HepG2 (cell line): ENCODE measurements around the gene ZMPSTE24. TPM values are rescaled to one million over a fixed set of nuclear protein-coding genes. Genes with fewer than 3 reads are reported as not detected.
A peak's percentile ranks its signal among the peaks of the same experiment; 100 is the strongest.

Source experiments
- ARNT2 ChIP-seq: sonication (generic); formaldehyde crosslinking; IDR thresholded peaks from 2 replicates; pipeline ENCODE4 v1.8.0; 2022; ENCODE audit warnings: mild to moderate bottlenecking, low read depth, missing genetic modification reagents, moderate library complexity
- CHD4 ChIP-seq: fragments of 200-600 bp; sonication (generic); IDR thresholded peaks from 2 replicates; pipeline ENCODE4 v1.7.0; 2017; ENCODE audit warnings: mild to moderate bottlenecking, low read length, borderline replicate concordance
- ELF4 ChIP-seq: sonication (generic); formaldehyde crosslinking; IDR thresholded peaks from 2 replicates; pipeline ENCODE4 v1.5.0; 2020; ENCODE audit warnings: missing genetic modification reagents, mild to moderate bottlenecking, moderate library complexity, borderline replicate concordance
- FOXA1 ChIP-seq, 2 experiments: fragments of 450-650 bp in 1 of 2; sonication (generic) in 1 of 2; formaldehyde crosslinking in 1 of 2; IDR thresholded peaks; 2 replicates each; pipeline versions ENCODE4 v1.4.0 to v1.6.1; 2016 to 2020; ENCODE audit warnings: missing genetic modification reagents in 1 of 2
- HNRNPUL1 ChIP-seq: fragments of 200-400 bp; formaldehyde crosslinking; IDR thresholded peaks from 2 replicates; pipeline ENCODE4 v1.6.1; 2017; ENCODE audit warnings: low read depth, mild to moderate bottlenecking, low read length, moderate library complexity
- IKZF1 ChIP-seq: fragments of 450-650 bp; IDR thresholded peaks from 2 replicates; pipeline ENCODE4 v1.7.1; 2016
- IKZF5 ChIP-seq: IDR thresholded peaks from 2 replicates; pipeline ENCODE4 v1.6.1; 2018; ENCODE audit warnings: missing genetic modification reagents, mild to moderate bottlenecking, missing compliant biosample characterization
- IRF9 ChIP-seq: sonication (generic); formaldehyde crosslinking; IDR thresholded peaks from 2 replicates; pipeline ENCODE4 v1.8.0; 2022; ENCODE audit warnings: missing genetic modification reagents, mild to moderate bottlenecking, borderline replicate concordance
- KLF16 ChIP-seq, 2 experiments: sonication (generic) in 1 of 2; formaldehyde crosslinking in 1 of 2; IDR thresholded peaks; 2 replicates each; pipeline versions ENCODE4 v1.6.1 to v1.8.0; 2016 to 2023; ENCODE audit warnings: missing genetic modification reagents in 2 of 2, missing compliant biosample characterization in 1 of 2
- MAFK ChIP-seq, 2 experiments: IDR thresholded peaks in 1 of 2; conservative IDR thresholded peaks in 1 of 2; 2 replicates each; pipeline ENCODE4 v1.6.1; 2011; ENCODE audit warnings: improper control_type of control experiment in 2 of 2, low read length in 2 of 2
- MLLT10 ChIP-seq: sonication (generic); formaldehyde crosslinking; IDR thresholded peaks from 2 replicates; pipeline ENCODE4 v1.4.0; 2020; ENCODE audit warnings: missing genetic modification reagents
- PAWR ChIP-seq: sonication (generic); formaldehyde crosslinking; IDR thresholded peaks from 2 replicates; pipeline ENCODE4 v1.4.0; 2020; ENCODE audit warnings: missing genetic modification reagents, mild to moderate bottlenecking, borderline replicate concordance
- RAD21 ChIP-seq: fragments of 450-650 bp; formaldehyde crosslinking; IDR thresholded peaks from 2 replicates; pipeline ENCODE4 v1.5.0; 2020; ENCODE audit warnings: mild to moderate bottlenecking
- RELA ChIP-seq: sonication (generic); formaldehyde crosslinking; IDR thresholded peaks from 2 replicates; pipeline ENCODE4 v1.4.0; 2020; ENCODE audit warnings: missing genetic modification reagents
- REXO4 ChIP-seq: sonication (generic); formaldehyde crosslinking; IDR thresholded peaks from 2 replicates; pipeline ENCODE4 v1.8.0; 2022; ENCODE audit warnings: missing genetic modification reagents, mild to moderate bottlenecking, borderline replicate concordance
- SMYD3 ChIP-seq: sonication (generic); formaldehyde crosslinking; IDR thresholded peaks from 2 replicates; pipeline ENCODE4 v1.8.1; 2023; ENCODE audit warnings: mild to moderate bottlenecking, missing genetic modification reagents
- SRSF4 ChIP-seq: fragments of 200-400 bp; formaldehyde crosslinking; IDR thresholded peaks from one replicate; pipeline ENCODE4 v1.6.1; 2018; ENCODE audit warnings: mild to moderate bottlenecking, low read depth, low read length, moderate library complexity; ENCODE audit not compliant: poor library complexity, severe bottlenecking
- TERF1 ChIP-seq: sonication (generic); formaldehyde crosslinking; IDR thresholded peaks from 2 replicates; pipeline ENCODE4 v1.8.0; 2022; ENCODE audit warnings: mild to moderate bottlenecking, missing genetic modification reagents, moderate library complexity
- TSC22D2 ChIP-seq: sonication (generic); formaldehyde crosslinking; IDR thresholded peaks from 2 replicates; pipeline ENCODE4 v1.5.1; 2020; ENCODE audit warnings: missing genetic modification reagents, mild to moderate bottlenecking, borderline replicate concordance
- U2AF2 ChIP-seq: fragments of 200-400 bp; formaldehyde crosslinking; IDR thresholded peaks from 2 replicates; pipeline ENCODE4 v1.6.1; 2017; ENCODE audit warnings: low read depth, mild to moderate bottlenecking, low read length
- ZC3H13 ChIP-seq: sonication (generic); formaldehyde crosslinking; IDR thresholded peaks from 2 replicates; pipeline ENCODE4 v1.8.1; 2023; ENCODE audit warnings: mild to moderate bottlenecking, missing genetic modification reagents, moderate library complexity
- ZNF180 ChIP-seq: sonication (generic); formaldehyde crosslinking; IDR thresholded peaks from 2 replicates; pipeline ENCODE4 v1.4.0; 2020; ENCODE audit warnings: low read depth, missing genetic modification reagents, borderline replicate concordance
- ZNF451 ChIP-seq: sonication (generic); formaldehyde crosslinking; IDR thresholded peaks from 2 replicates; pipeline ENCODE4 v1.5.0; 2020; ENCODE audit warnings: mild to moderate bottlenecking, missing genetic modification reagents
- ZNF598 ChIP-seq: sonication (generic); formaldehyde crosslinking; IDR thresholded peaks from 2 replicates; pipeline ENCODE4 v1.5.1; 2020; ENCODE audit warnings: mild to moderate bottlenecking, missing genetic modification reagents, borderline replicate concordance
- ZNF784 ChIP-seq: sonication (generic); formaldehyde crosslinking; IDR thresholded peaks from 2 replicates; pipeline ENCODE4 v1.5.1; 2020; ENCODE audit warnings: missing genetic modification reagents, mild to moderate bottlenecking, borderline replicate concordance
- ZSCAN20 ChIP-seq: sonication (generic); formaldehyde crosslinking; IDR thresholded peaks from 2 replicates; pipeline ENCODE4 v1.4.0; 2020; ENCODE audit warnings: missing genetic modification reagents, mild to moderate bottlenecking, borderline replicate concordance
- ZSCAN30 ChIP-seq: sonication (generic); formaldehyde crosslinking; IDR thresholded peaks from 2 replicates; pipeline ENCODE4 v1.5.0; 2020; ENCODE audit warnings: mild to moderate bottlenecking, missing genetic modification reagents
- polyA plus RNA-seq, 8 experiments: library from polyadenylated mRNA; depleted of rRNA in 3 of 8; stranded (reverse) in 7 of 8; unstranded in 1 of 8; fragments of >200 nt; fragmentation: Illumina TruSeq in 4 of 8; extraction: Trizol in 4 of 8; gene quantifications; 2 replicates each; pipeline versions ENCODE4 v1.2.1 to v1.2.3, GENCODE V29; 2011 to 2016; ENCODE audit warnings: low read depth in 4 of 8, missing spikeins in 1 of 8, mixed read lengths in 1 of 8; ENCODE audit not compliant: insufficient read depth in 1 of 8
- total RNA-seq, 5 experiments: library from RNA; depleted of rRNA; stranded (reverse); fragments of >200 nt; fragmentation: Illumina TruSeq; extraction: Trizol; gene quantifications; 2 replicates each; pipeline ENCODE4 v1.2.3, GENCODE V29; 2016; ENCODE audit warnings: low read depth in 1 of 5

Gene ZMPSTE24
- total and polyA plus RNA-seq, 2 of the 13 experiments (the other 11 are each of a cell fraction or from before 2014, with no cell fraction given), result 13.6 to 60.2 TPM

GRCh38 chr1:40257313-40257687, 736 bp upstream of the ZMPSTE24 start (continued):
- TF ChIP-seq ZNF784 (CRISPR knock-in tag) (no peak), RELA (CRISPR knock-in tag) (no peak), MAFK (conservative IDR thresholded peaks at IDR 0.05 in 1 of 2, IDR thresholded peaks at IDR 0.05 in 1 of 2; ENCODE audit: low read length in 2 of 2) (no peak), U2AF2 (no peak), PAWR (CRISPR knock-in tag) (no peak), TSC22D2 (CRISPR knock-in tag) (0 out of 2 replicates have a peak, but pooled peaks have one; percentile 10), ZC3H13 (CRISPR knock-in tag) (no peak), HNRNPUL1 (no peak), MLLT10 (no peak), RAD21 (CRISPR knock-in tag) (no peak), CHD4 (no peak), FOXA1 (IDR thresholded peaks at IDR 0.05) (no peak), FOXA1 (CRISPR knock-in tag; IDR thresholded peaks at IDR 0.05) (no peak), KLF16 (CRISPR knock-in tag; IDR thresholded peaks at IDR 0.05) (no peak), REXO4 (0 out of 2 replicates have a peak, but pooled peaks have one; percentile 45), IKZF1 (no peak), ARNT2 (CRISPR knock-in tag) (no peak), ELF4 (no peak), SMYD3 (0 out of 2 replicates have a peak, but pooled peaks have one; percentile 14), IRF9 (no peak), ZNF180 (CRISPR knock-in tag) (no peak), ZNF451 (no peak), SRSF4 (no peak), TERF1 (CRISPR knock-in tag) (0 out of 2 replicates have a peak, but pooled peaks have one; percentile 34), ZSCAN20 (CRISPR knock-in tag) (no peak), ZSCAN30 (CRISPR knock-in tag) (no peak), IKZF5 (CRISPR knock-in tag) (no peak), ZNF598 (no peak)
